ENCODE results near the gene HDDC3.
"Not testable (repeated sequence)": the region's sequence is repeated elsewhere in the genome, so short reads cannot be mapped to it uniquely, and the experiment has no call there.

The HDDC3 gene

GRCh38 chr15:90907838-90908507 is 24.4 kb downstream of the HDDC3 start:
- no peak for FAIRE-seq

GRCh38 chr15:90907051-90907660 is 25.2 kb downstream of the HDDC3 start:
- no peak for FAIRE-seq

GRCh38 chr15:90906181-90906849 is 26.0 kb downstream of the HDDC3 start:
- FAIRE-seq, result no peak

- no peak for FAIRE-seq
These were observed 26.8 kb downstream of the HDDC3 start for GRCh38 chr15:90905306-90906180.

GRCh38 chr15:90904746-90905145 is 27.6 kb downstream of the HDDC3 start:
- no peak for FAIRE-seq

GRCh38 chr15:90903733-90904536 is 28.4 kb downstream of the HDDC3 start:
- no peak for FAIRE-seq

- FAIRE-seq, result no peak
These were observed 29.3 kb downstream of the HDDC3 start, which contains the start of gene MAN2A2 for GRCh38 chr15:90902840-90903732. Gene MAN2A2 (plus strand): TSS chr15:90903302. CDS start chr15:90904208, 906 bp downstream.

- no peak for FAIRE-seq
These were observed 30.1 kb downstream of the HDDC3 start for GRCh38 chr15:90902040-90902839.

GRCh38 chr15:90901175-90902039 is 30.9 kb downstream of the HDDC3 start:
- no peak for FAIRE-seq

GRCh38 chr15:90897131-90897655 is 35.2 kb downstream of the HDDC3 start:
- not testable (repeated sequence) for FAIRE-seq

GRCh38 chr15:90895571-90896117 is 36.7 kb downstream of the HDDC3 start:
- no peak for FAIRE-seq

GRCh38 chr15:90893175-90894090 is 38.9 kb downstream of the HDDC3 start:
- FAIRE-seq, result no peak

GRCh38 chr15:90892498-90893174 is 39.7 kb downstream of the HDDC3 start:
- no peak for FAIRE-seq

GRCh38 chr15:90892023-90892422 is 40.3 kb downstream of the HDDC3 start:
- no peak for FAIRE-seq

- FAIRE-seq, result no peak
These were observed 40.9 kb downstream of the HDDC3 start for GRCh38 chr15:90891346-90891949.

- FAIRE-seq, result no peak
These were observed 41.5 kb downstream of the HDDC3 start for GRCh38 chr15:90890839-90891238.
